GM12891 (cell line): ENCODE results near the gene FAHD1.

Experiments
- PAX5 ChIP-seq: IDR thresholded peaks from 2 replicates; pipeline ENCODE4 v1.6.1; 2011; ENCODE audit warnings: low read length, moderate library complexity, mild to moderate bottlenecking; ENCODE audit not compliant: insufficient read depth, severe bottlenecking
- POLR2A ChIP-seq: IDR thresholded peaks from 2 replicates; pipeline ENCODE4 v1.6.1; 2011; ENCODE audit warnings: low read depth, low read length, control low read depth
- POLR2AphosphoS5 ChIP-seq: IDR thresholded peaks from 2 replicates; pipeline ENCODE4 v1.6.1; 2011; ENCODE audit warnings: low read depth, low read length, control low read depth
- POU2F2 ChIP-seq: IDR thresholded peaks from 2 replicates; pipeline ENCODE4 v1.6.1; 2011; ENCODE audit warnings: low read depth, mild to moderate bottlenecking, control low read depth, low read length, moderate library complexity
- SPI1 ChIP-seq: IDR thresholded peaks from 2 replicates; pipeline ENCODE4 v1.6.1; 2011; ENCODE audit warnings: low read depth, low read length, control low read depth
- TAF1 ChIP-seq: IDR thresholded peaks from 2 replicates; pipeline ENCODE4 v1.6.1; 2011; ENCODE audit warnings: low read depth, low read length, control low read depth

DNA sequence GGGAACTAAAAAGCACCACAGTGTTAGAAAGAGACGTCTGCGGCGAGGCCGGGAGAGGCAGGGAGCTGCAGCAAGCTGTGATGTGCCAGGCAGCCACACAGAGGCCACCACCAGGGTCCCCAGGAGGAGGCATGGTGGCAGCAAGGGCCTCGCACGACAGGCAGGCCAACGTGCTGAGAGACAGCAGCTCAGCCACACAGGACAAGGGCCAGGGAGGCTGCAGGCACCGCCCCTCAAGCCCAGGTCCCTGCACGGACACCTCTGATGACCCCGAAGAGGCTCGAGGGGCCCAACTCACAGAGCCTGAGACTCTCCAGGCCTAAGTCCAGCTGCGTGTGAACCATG lies 6.1 kb upstream of the FAHD1 start:
- no peak for TF ChIP-seq POLR2A
- TF ChIP-seq POLR2AphosphoS5 = no peak
- no peak for TF ChIP-seq TAF1
- no peak for TF ChIP-seq PAX5
- no peak for TF ChIP-seq POU2F2
- no peak for TF ChIP-seq SPI1
